ENCODE results near the gene GUSB.

The GUSB gene

DNA sequence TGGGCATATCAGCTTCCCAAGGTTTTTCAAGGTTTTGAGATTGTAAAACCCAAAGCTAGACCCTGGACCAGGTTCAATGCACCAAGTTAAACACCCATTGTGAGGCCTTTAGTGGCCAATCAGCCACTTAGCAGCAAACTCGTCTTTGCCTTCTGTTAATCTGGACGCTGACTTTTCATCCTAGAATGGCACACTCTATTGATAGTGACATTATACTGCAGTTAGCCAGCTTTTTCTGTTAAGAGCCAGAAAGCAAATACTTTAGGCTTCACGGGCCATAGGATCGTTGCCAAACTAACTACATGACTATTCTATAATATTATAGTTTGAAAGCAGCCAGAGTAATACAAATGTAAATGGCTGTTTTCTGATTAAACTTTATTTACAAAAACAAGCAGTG lies 57.8 kb downstream of the GUSB start:
- H3K79me2 ChIP-seq (ENCODE audit: control insufficient read depth, low read length): peaks cover 89% of the 10 kb centered on the region
- no peaks in the 10 kb centered on the region for H3K9me2 ChIP-seq (replicated peaks; ENCODE audit: control insufficient read depth, low read length)
- TF ChIP-seq CTCF (IDR thresholded peaks at IDR 0.05; ENCODE audit: low read depth, low read length, poor library complexity, severe bottlenecking) (no peak), EZH2phosphoT487 (IDR thresholded peaks at IDR 0.05; ENCODE audit: borderline replicate concordance, low read length) (no peak)
- H3K27ac ChIP-seq (ENCODE audit: low read depth, low read length): no peak overlapping the region
- H4K20me1 ChIP-seq (ENCODE audit: control insufficient read depth, insufficient read depth, low read depth, low read length): peaks cover 18% of the 10 kb centered on the region
- H3K4me1 ChIP-seq (ENCODE audit: control insufficient read depth, low read length): peaks cover 9% of the 10 kb centered on the region
- H3K4me2 ChIP-seq (ENCODE audit: low read length): no peak overlapping the region
- no peaks in the 10 kb centered on the region for H3F3A ChIP-seq (ENCODE audit: control insufficient read depth, insufficient read depth)
- H3K27me3 ChIP-seq (ENCODE audit: control insufficient read depth, low read length): no peaks in the 10 kb centered on the region
- peaks cover 15% of the 10 kb centered on the region for H3K36me3 ChIP-seq (ENCODE audit: control insufficient read depth, low read length)
- H3K9me3 ChIP-seq (ENCODE audit: control insufficient read depth, insufficient read depth, low read length): no peaks in the 10 kb centered on the region
- no peak overlapping the region for H3K4me3 ChIP-seq (ENCODE audit: low read length)

- Histone ChIP-seq H3K36me3 (ENCODE audit: control insufficient read depth, low read length) (peaks cover 20% of the 10 kb centered on the region), H3F3A (ENCODE audit: control insufficient read depth, insufficient read depth) (no peaks in the 10 kb centered on the region), H3K4me2 (ENCODE audit: low read length) (no peak overlapping the region), H3K9me2 (replicated peaks; ENCODE audit: control insufficient read depth, low read length) (no peaks in the 10 kb centered on the region), H3K4me1 (ENCODE audit: control insufficient read depth, low read length) (peaks cover 9% of the 10 kb centered on the region), H3K27me3 (ENCODE audit: control insufficient read depth, low read length) (no peaks in the 10 kb centered on the region), H3K27ac (ENCODE audit: low read depth, low read length) (no peak overlapping the region), H4K20me1 (ENCODE audit: control insufficient read depth, insufficient read depth, low read depth, low read length) (peaks cover 18% of the 10 kb centered on the region), H3K4me3 (ENCODE audit: low read length) (no peak overlapping the region), H3K9me3 (ENCODE audit: control insufficient read depth, insufficient read depth, low read length) (no peaks in the 10 kb centered on the region), H3K79me2 (ENCODE audit: control insufficient read depth, low read length) (peaks cover 84% of the 10 kb centered on the region)
- TF ChIP-seq CTCF (IDR thresholded peaks at IDR 0.05; ENCODE audit: low read depth, low read length, poor library complexity, severe bottlenecking) (no peak), EZH2phosphoT487 (IDR thresholded peaks at IDR 0.05; ENCODE audit: borderline replicate concordance, low read length) (no peak)
Measured at GRCh38 chr7:65923316-65923715, 58.7 kb downstream of the GUSB start.

DNA sequence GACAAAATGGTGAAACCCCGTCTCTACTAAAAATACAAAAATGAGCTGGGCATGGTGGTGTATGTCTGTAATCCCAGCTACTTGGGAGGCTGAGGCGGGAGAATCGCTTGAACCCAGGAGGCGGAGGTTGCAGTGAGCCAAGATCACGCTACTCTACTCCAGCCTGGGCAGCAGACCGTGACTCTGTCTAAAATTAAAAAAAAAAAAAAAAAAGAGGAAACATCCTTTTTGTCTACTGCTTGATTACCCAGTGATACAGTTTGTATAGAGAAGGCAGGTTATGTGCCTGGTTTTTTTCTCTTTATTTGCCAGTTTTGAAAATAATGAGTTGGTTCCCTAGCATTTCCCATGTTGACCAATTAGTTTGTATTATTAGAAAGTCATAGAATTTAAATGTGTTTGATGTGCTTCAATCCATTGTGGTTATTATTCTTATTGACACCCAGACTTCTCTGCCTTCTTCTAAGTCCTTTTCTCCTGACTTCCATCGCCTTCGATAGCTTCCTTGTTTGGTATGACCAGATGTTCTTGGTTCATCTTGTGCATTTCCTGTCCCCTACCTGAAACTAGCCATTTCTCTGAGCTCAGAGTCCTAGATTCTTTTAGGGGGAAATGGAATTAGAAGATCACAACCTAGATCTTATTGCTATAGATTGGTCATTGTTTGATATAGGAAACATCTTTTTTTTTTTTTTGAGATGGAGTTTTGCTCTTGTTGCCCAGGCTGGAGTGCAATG lies 65.9 kb downstream of the GUSB start:
- Histone ChIP-seq H3K36me3 (ENCODE audit: control insufficient read depth, low read length) (peaks cover 25% of the 10 kb centered on the region), H3K9me2 (replicated peaks; ENCODE audit: control insufficient read depth, low read length) (no peaks in the 10 kb centered on the region), H4K20me1 (ENCODE audit: control insufficient read depth, insufficient read depth, low read depth, low read length) (peaks cover 13% of the 10 kb centered on the region), H3K4me2 (ENCODE audit: low read length) (peak overlapping the region; percentile 59), H3K27ac (ENCODE audit: low read depth, low read length) (no peak overlapping the region), H3K4me1 (ENCODE audit: control insufficient read depth, low read length) (peaks cover 24% of the 10 kb centered on the region), H3K79me2 (ENCODE audit: control insufficient read depth, low read length) (peaks cover 75% of the 10 kb centered on the region), H3K27me3 (ENCODE audit: control insufficient read depth, low read length) (no peaks in the 10 kb centered on the region), H3K4me3 (ENCODE audit: low read length) (peak overlapping the region; percentile 31), H3K9me3 (ENCODE audit: control insufficient read depth, insufficient read depth, low read length) (no peaks in the 10 kb centered on the region), H3F3A (ENCODE audit: control insufficient read depth, insufficient read depth) (peaks cover 6% of the 10 kb centered on the region; the same call in 1 of the 2 replicates)
- TF ChIP-seq EZH2phosphoT487 (IDR thresholded peaks at IDR 0.05; ENCODE audit: borderline replicate concordance, low read length): no peak
- no peak for TF ChIP-seq CTCF (IDR thresholded peaks at IDR 0.05; ENCODE audit: low read depth, low read length, poor library complexity, severe bottlenecking)
